HG02642 (cell line): ENCODE data around the gene JUND.

Experiments
- ATAC-seq: cut with Tn5 transposase; IDR thresholded peaks from one replicate; pipeline ENCODE4 v1.9.1; 2021; ENCODE audit warnings: mild to moderate bottlenecking; ENCODE audit not compliant: unreplicated experiment, poor library complexity

The JUND gene

DNA sequence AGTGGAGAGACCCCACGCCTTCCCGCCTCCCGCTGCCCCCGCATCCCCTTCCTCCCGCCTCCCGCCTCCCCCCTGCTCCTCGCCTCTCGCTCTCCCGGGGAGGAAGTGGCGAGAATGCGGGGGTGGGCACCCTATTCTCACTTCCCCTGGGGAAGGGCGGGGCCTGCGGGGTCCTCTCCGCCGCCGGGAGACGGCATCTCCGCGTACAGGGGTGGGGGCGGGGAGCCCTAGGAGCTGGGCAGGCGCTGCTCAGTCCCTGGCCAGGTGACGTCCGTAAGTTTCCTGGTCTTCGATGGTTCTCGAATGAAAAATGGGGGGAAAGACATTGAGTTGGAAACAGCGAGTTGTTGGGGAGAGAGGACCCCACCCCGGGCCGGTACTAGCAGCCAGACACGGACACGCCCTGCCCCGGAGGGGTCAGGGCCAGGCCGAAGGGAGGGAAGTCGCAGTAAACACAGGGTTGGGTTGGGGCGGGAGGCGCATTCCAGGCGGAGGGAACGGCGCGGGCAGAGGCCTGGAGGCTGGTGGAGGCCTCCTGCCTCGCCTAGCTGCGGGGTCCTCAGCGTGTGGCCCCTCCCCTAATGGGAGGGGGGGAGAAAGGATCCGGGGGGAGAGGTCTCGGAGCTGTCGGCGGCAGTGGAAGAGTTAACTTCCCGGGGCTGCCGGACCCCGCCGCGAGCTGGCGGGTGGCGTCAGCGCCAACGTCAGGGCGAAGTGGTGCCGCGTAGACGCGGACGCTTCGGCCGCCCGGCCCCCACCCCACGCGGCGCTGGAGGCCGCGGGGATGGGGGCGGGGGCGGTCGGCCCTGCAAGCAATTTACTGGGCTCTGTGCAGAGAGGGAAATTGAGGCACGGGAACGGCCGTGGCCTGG is 10.4 kb upstream of the JUND start:
- peak; percentile 60 for ATAC-seq

DNA sequence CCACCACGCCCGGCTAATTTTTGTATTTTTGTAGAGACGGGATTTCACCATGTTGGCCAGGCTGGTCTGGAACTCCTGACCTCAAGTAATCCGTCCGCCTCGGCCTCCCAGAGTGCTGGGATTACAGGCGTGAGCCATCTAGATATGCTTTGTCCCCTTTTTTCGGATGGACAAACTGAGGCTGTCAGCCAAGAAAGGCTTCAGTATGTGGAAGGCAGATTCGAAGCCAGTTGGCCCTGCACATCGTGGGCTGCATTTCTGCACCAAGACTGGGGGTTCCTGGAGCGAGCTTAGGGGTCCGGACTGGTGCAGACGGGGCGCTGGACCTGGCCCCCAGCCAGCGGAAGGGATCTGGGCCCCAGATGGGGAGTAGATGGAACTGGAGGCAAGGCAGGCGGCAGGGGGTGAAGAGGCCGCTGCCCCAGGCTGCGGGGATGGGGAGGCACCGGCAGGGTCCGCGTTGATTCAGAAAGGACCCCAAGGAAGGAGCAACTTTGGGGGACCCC is 9.7 kb upstream of the JUND start:
- peak; percentile 16 for ATAC-seq

GRCh38 chr19:18290302-18291018 is 9.0 kb upstream of the JUND start:
- peak; percentile 33 for ATAC-seq

DNA sequence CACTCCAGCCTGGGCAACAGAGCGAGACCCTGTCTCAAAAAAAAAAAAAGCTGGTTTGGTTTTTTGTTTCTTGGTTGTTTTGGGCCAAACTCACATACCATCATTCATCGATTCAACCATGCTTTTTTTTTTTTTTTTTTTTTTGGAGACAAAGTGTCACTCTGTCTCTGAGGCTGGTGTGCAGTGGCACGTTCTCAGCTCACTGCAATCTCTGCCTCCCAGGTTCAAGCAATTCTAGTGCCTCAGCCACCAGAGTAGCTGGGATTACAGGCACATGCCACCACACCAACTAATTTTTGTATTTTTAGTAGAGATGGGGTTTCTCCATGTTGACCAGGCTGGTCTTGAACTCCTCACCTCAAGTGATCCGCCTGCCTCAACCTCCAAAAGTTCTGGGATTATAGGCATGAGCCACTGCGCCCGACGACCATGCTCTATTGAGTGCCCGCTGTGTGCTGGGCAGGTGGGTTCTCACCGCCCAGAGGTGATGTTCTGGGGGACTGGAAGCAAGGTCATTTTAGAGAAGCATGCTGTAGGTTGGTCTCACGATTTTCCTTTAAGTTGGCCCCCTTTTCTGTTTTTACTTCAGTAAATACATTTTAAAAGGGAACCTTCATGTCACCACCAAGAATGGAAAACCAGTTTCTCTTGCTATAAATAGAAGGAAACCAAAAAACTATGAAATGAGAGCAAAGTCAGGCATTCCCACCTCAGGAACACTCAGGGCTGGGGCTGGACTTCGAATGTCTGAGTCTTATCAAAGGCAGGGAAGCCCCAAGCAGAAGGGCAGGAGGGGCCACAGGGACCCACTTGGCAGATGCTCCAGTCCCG is 8.3 kb upstream of the JUND start:
- no peak for ATAC-seq

DNA sequence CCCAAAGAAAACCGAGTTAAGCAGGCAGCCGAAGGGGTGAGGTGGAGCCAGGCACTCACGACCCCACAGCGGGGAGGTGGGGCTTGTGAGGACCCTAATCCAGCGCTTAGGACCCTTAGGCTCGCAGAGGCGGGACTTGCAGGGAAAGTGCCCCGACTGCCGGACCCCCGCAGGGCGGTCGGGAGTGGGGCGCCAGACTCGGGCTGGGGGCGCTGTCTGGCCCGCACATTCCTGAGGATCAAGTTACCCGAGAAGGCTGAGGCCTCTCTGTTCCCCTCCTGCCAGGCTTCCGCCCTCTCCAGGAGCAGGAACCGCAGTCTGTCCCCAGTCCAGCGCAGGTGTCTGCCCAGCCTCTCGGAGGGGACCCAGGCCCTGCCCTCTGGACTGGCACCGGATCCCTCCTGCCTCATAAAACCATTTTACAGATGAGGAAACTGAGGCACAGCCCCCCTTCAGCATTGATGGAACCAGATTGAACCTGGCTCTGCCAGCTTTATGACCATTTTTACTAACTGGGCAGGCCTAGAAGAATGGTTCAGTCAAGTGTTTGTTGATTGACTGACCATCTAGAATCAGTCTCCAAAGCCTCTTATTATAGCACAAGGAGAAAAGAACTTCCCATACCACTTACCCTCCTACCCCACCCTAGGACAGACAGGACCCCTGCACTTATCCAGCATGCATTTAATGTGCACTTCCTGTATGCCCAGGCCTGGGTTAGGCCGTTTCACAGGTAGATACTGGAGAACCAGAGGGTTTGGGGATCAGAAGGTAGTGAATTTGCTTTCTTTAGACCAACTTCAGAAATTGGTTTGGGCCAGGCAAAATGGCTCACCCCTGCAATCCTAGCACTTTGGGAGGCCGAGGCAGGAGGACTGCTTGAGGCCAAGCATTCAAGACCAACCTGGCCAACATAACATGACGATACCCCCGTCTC is 6.7 kb upstream of the JUND start:
- no peak for ATAC-seq

GRCh38 chr19:18286973-18287635 is 5.7 kb upstream of the JUND start:
- no peak for ATAC-seq

DNA sequence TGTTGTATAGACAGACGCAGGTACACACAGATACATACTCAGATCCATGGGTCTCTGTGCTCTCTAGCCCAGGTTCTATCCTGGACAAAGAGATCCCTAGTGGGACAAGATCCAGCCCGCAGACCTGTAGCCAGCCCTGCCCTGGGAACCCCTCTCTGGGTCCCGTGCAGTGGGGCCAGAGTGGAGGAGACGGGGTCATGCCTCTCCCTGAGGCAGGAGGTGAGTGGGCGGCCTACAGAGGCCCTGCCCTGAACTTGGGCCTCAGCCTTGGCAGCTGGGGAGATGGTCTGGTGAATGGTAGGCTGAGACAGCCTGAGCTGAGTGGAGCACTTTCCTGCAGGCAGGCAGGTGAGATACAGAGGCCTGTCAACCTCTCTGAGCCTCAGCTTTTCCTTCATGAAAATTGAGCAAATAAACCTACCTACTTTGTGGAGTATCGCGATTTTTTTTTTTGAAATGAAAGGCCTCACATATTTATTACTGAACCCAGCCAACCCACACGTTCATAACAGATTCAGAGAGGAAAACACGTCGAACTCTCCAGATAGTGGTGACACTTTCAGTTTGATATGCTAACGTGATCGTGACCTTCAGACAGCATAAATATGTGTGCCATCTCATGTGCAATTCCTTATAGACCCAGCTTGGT is 3.4 kb upstream of the JUND start:
- no peak for ATAC-seq

DNA sequence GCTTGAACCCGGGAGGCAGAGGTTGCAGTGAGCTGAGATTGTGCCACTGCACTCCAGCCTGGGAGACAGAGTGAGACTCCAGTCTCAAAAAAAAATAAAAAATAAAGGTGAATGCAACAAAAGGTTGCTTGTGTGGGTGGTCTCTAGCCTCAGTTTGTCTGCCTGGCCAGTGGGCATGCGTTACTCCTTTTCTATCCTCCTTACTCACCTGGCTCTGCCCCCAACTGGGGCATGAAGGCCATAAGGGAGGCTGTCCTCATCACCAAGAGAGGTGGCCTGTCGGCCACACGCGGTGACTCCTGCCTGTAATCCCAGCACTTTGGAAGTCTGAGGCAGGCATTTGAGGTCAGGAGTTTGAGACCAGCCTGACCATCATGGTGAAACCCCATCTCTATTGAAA is 1.9 kb upstream of the JUND start:
- ATAC-seq: no peak

DNA sequence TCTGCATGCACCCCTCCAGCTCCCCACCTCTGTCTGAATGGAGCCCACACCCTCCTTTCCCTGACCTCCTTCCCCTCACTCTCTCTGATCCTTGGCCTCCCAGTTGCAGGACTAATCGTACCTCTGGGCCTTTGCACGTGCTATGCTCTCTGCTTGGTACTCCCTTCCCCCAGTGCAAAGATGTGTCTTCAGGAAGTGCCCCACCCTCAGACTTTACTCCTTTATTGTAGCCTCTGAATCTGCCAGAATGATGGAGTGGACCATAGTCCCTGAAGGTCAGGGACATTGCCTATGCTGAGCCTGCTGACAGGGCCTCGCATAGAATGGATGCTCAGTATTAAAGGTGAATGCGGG is 1.3 kb upstream of the JUND start:
- no peak for ATAC-seq

GRCh38 chr19:18282021-18282787 is 782 bp upstream of the JUND start:
- ATAC-seq: no peak

- peak; percentile 20 for ATAC-seq
Measured at GRCh38 chr19:18280247-18281081, 958 bp downstream of the JUND start.

- ATAC-seq: peak; percentile 18
Measured at GRCh38 chr19:18279516-18280246, 1.7 kb downstream of the JUND start.

DNA sequence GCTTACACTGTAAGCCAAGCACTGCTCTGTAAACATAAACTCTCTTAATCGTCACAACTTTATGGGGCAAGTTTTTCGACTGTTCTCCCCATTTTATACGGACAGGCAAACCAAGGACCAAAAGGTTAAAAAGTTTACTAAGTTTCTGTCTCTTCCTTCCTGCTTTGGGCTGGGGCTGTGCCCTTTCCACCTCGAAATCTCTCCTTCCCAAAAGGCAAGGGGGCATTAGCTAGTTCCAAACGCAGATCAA is 2.2 kb downstream of the JUND start:
- no peak for ATAC-seq

DNA sequence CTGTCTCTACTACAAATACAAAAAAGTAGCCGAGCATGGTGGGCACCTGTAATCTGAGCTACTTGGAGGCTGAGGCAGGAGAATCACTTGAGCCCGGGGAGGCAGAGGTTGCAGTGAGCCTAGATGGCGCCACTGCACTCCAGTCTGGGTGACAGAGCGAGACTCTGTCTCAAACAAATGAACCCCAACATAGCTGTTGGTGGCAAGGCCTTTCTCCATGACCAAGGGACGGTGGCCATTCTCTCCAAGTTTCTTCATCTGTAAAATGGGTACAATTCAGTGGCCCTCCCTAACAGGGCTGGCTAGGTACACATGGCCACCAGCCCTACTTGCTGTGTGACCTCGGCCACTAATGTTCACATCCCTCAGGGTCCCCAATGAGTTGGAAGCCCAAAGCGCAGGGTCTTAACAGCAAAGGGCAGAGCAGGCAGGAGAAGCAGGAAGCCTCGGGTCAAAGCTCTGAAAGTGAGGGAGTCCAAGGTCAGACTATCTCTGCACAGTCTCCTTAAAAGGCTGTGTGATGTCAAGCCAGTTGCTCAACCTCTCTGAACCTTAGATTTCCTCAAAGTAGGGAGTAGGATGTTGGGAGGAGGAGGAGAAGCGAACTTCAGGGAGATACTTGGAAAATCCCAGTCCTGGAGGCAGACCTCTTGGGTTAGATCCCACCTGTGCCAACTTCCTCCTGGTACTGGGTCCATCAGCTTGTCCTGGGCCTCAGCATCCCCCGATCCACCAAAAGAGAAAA is 2.7 kb downstream of the JUND start:
- no peak for ATAC-seq

DNA sequence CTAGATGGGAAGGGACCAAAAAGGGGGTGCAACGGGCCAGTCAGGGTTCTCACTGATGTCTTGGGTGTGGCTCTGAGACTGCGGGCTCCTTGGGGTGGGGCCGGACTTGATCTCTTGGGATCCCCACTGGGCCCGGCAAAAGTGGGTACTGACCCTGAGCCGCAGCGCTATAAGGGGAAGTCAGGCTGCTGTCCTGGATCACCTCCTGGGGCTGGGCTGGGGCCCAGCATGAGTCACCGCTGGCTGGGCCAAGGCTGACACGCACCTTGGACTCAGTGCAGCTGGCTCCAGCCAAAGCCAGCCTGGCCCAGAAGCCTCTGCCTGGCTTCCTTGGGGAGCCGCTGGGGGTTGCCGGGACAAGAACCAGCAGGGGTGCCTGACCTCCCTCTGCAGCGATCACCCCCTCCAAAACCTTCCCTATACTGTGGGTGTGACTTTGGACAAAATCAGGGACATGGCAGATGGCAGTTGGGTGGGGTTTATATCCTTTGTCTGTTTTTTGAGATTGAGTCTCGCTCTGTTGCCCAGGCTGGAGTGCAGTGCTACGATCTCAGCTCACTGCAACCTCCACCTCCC is 6.6 kb downstream of the JUND start:
- no peak for ATAC-seq
